HL-60 (cell line): ENCODE data around the gene CADM1.

Experiments
- DNase-seq, 2 experiments: peaks; one replicate each; pipeline ENCODE4 v3.0.0-alpha.2; 2010 to 2020; ENCODE audit warnings: low read depth in 1 of 2, low spot score in 1 of 2
- H3K27ac ChIP-seq: fragments of 250-450 bp; sonication (Bioruptor Pico); replicated peaks from 2 replicates; pipeline ENCODE4 v1.5.1; 2020; ENCODE audit warnings: mild to moderate bottlenecking, moderate library complexity
- H3K27me3 ChIP-seq: fragments of 250-450 bp; sonication (Bioruptor Pico); 2 replicates; pipeline ENCODE4 v1.5.1; 2021; ENCODE audit warnings: mild to moderate bottlenecking, moderate library complexity; ENCODE audit not compliant: insufficient read depth, poor library complexity, severe bottlenecking
- H3K4me3 ChIP-seq: replicated peaks from 2 replicates; pipeline ENCODE4 v1.5.1; 2011; ENCODE audit warnings: mild to moderate bottlenecking, control low read depth, low read length; ENCODE audit not compliant: insufficient read depth
- CTCF ChIP-seq: IDR thresholded peaks from one replicate; pipeline ENCODE4 v1.5.1; 2011; ENCODE audit warnings: low read length, control low read depth, inconsistent platforms; ENCODE audit not compliant: insufficient read depth
- GABPA ChIP-seq: IDR thresholded peaks from 2 replicates; pipeline ENCODE4 v1.6.1; 2012; ENCODE audit warnings: low read depth
- POLR2AphosphoS5 ChIP-seq: IDR thresholded peaks from 2 replicates; pipeline ENCODE4 v1.6.1; 2012; ENCODE audit warnings: low read depth
- REST ChIP-seq: IDR thresholded peaks from 2 replicates; pipeline ENCODE4 v1.6.1; 2012; ENCODE audit warnings: low read depth; ENCODE audit not compliant: insufficient replicate concordance
- SPI1 ChIP-seq: IDR thresholded peaks from 2 replicates; pipeline ENCODE4 v1.6.1; 2012; ENCODE audit warnings: low read depth, mild to moderate bottlenecking, borderline replicate concordance

CADM1 gene

GRCh38 chr11:115391160-115391559, 113.1 kb downstream of the CADM1 start:
- H3K27me3 ChIP-seq, result no peaks in the 10 kb centered on the region
- no peak overlapping the region for H3K4me3 ChIP-seq
- TF ChIP-seq REST (no peak), CTCF (no peak), GABPA (no peak), SPI1 (no peak), POLR2AphosphoS5 (no peak)
- no peak for DNase-seq
- no peak overlapping the region for H3K27ac ChIP-seq

- DNase-seq, result no peak
- H3K27me3 ChIP-seq, result no peaks in the 10 kb centered on the region
- no peak overlapping the region for H3K27ac ChIP-seq
- no peak for TF ChIP-seq POLR2AphosphoS5
- no peak for TF ChIP-seq SPI1
- no peak for TF ChIP-seq GABPA
- no peak for TF ChIP-seq REST
- TF ChIP-seq CTCF, result no peak
- no peak overlapping the region for H3K4me3 ChIP-seq
Observed at GRCh38 chr11:115390441-115390840, 113.8 kb downstream of the CADM1 start.

- H3K4me3 ChIP-seq, result no peak overlapping the region
- H3K27ac ChIP-seq, result no peak overlapping the region
- no peak for DNase-seq
- TF ChIP-seq REST, result no peak
- TF ChIP-seq POLR2AphosphoS5, result no peak
- no peak for TF ChIP-seq CTCF
- TF ChIP-seq SPI1, result no peak
- no peak for TF ChIP-seq GABPA
- peaks cover 2% of the 10 kb centered on the region for H3K27me3 ChIP-seq
Observed at GRCh38 chr11:115389790-115390189, 114.4 kb downstream of the CADM1 start.
